Measurements from ENCODE around the gene SARDH. TPM values are rescaled to one million over a fixed set of nuclear protein-coding genes. Genes with fewer than 3 reads are reported as not detected.

SARDH gene
- total and polyA plus RNA-seq, 4 experiments from 2014 or later, result 2.5 to 19.3 (median 11.4) TPM

DNA sequence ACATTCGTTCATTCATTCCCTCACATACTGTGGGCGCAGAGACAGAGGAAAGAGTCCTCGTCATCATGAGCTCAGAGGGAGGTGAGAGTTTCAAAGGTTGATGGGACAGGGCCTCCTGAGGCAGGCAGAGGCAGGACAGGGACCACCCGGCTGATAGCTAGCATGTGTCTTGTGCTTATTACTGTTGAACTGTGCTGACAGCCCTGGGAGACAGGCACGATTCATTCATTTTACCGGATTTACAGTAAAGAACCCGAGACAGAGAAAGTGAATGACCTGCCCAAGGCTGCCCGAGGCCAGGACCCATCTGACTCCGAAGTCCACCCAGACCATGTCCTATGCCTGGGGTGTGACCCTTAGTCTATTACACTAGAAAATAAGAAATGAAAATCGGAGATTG, 124.1 kb downstream of the SARDH start:
- Histone ChIP-seq H3K9me3 (ENCODE audit: control insufficient read depth in 1 of 2, low read length in 2 of 2) (no peaks in the 10 kb centered on the region), H3K4me1 (ENCODE audit: insufficient read depth, low read length) (peaks cover 2% of the 10 kb centered on the region), H3K27me3 (ENCODE audit: insufficient read depth, low read length) (peaks cover 5% of the 10 kb centered on the region), H3K4me3 (ENCODE audit: low read length in 2 of 2) (no peak overlapping the region), H3K27ac (ENCODE audit: low read depth, low read length) (no peak overlapping the region), H3K36me3 (ENCODE audit: insufficient read depth, low read length) (no peaks in the 10 kb centered on the region)
- peaks cover 0 to 2% (median 0%) of the 10 kb centered on the region in 8 donors for H3K9me3 Mint-ChIP-seq
- intact Hi-C loops (cut with micrococcal nuclease), result no loop called here
- no peak for DNase-seq
- CTCF ChIA-PET (ENCODE audit: partially characterized antibody), result no interaction called here
- H3K4me3 Mint-ChIP-seq, result no peak overlapping the region
- no peaks in the 10 kb centered on the region for H3K36me3 Mint-ChIP-seq
- no peak overlapping the region for H3K27ac Mint-ChIP-seq
- H3K27me3 Mint-ChIP-seq, result peaks cover 8 to 19% of the 10 kb centered on the region in 2 donors
- POLR2A ChIA-PET (ENCODE audit: partially characterized antibody), result no interaction called here
- peaks cover 0 to 17% (median 10%) of the 10 kb centered on the region in 4 donors for H3K4me1 Mint-ChIP-seq

Other genes with a start within 250 kb of the SARDH start
- not detected for gene MYMK, start 213.4 kb downstream of the SARDH start, total RNA-seq
- not detected for gene MYMK, start 213.4 kb downstream of the SARDH start, polyA plus RNA-seq
- gene ADAMTSL2, start 203.6 kb downstream of the SARDH start, total RNA-seq, result under 1 TPM; 0.09 to 0.17 TPM
- under 1 TPM in 1 of 2 donors, not detected in 1; 0.07 TPM for gene ADAMTSL2, start 203.6 kb downstream of the SARDH start, polyA plus RNA-seq
- gene FAM163B, start 129.0 kb downstream of the SARDH start, total RNA-seq, result not detected
- not detected for gene FAM163B, start 129.0 kb downstream of the SARDH start, polyA plus RNA-seq
- under 1 TPM; 0.08 to 0.09 TPM for gene DBH, start 102.0 kb downstream of the SARDH start, total RNA-seq
- under 1 TPM in 1 of 2 donors, not detected in 1; 0.18 TPM for gene DBH, start 102.0 kb downstream of the SARDH start, polyA plus RNA-seq